Articular chondrocyte of knee joint (primary cell): ENCODE results near the gene CYP19A1. TPM values are rescaled to one million over a fixed set of nuclear protein-coding genes. Genes with fewer than 3 reads are reported as not detected.

Source experiments
- small RNA-seq: library from RNA; depleted of rRNA; stranded (forward); fragments of <200 nt; gene quantifications from one replicate; pipeline ENCODE3, GENCODE V24; 2012
- total RNA-seq: library from RNA; depleted of rRNA; stranded (reverse); fragments of >200 nt; gene quantifications from 2 replicates; pipeline ENCODE4 v1.2.3, GENCODE V29; 2012

CYP19A1 gene
- total RNA-seq = 5.9 and 9.5 TPM in 2 replicates

DNA sequence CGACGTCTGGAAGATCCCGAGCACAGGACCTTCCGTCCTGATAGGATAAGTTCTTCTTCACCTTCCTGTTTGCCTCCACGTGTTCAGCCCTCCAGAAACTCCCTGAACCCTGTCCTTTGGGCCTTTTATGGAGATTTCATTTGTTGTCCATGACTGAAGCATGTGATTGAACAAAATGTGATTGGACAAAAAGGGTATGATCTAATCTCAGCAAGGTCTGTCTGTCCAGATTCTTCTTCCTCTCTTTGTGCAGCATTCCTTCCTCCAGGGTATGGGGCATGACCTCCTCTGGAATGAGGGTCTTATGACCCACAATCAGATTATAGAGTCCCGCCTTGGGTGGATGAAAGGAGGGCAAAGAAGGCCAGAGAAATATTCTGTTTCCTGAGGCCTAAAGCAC is at the start of gene CYP19A1:
Gene CYP19A1 (minus strand): TSS at position 101 of the 400 bp plus-strand sequence. CDS start 95,684 bp downstream, outside the sequence.

DNA sequence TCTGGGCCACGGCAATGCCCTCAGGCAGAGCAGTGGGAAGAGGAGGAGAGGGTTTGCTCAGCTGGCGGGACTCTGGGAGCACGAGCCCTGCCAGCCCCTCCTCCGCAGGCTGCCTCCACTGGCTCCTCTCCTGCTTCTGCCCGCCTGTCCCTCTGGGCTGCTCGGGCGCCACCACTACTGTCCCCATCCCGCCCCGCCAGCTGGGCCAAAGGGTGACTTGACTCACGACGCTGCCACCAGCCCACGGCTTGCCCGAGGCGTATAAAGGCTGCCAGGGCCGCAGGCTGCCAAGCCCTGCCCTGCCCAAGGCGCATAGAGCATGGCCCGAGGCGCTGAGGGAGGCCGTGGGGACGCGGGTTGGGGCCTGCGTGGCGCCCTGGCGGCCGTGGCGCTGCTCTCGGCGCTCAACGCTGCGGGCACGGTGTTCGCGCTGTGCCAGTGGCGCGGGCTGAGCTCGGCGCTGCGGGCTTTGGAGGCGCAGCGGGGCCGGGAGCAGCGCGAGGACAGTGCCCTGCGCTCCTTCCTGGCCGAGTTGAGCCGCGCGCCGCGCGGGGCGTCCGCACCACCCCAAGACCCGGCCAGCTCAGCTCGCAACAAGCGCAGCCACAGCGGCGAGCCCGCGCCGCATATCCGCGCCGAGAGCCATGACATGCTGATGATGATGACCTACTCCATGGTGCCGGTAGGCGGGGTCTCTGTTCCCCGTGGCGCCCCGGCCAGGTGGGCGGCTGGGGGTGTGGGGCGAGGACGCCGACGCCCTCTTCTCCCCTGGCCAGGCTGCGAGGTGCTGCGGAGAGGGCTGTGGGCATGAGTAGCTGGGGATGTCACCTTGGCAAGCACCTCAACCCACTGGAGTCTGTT is 3.2 kb upstream of the CYP19A1 start, which contains the start of gene GLDN:
Gene GLDN (plus strand): TSS at position 290 of the 861 bp plus-strand sequence. CDS start 30 bp downstream, at position 320.

Small RNA genes lying within 50 kb of the gene (small RNA-seq; reads per million reads assigned to genes)
- gene AC020891.4 = not detected
- not detected for gene MIR4713
- not detected for gene MIR7973-1

Other genes with a start within 250 kb of the CYP19A1 start
- 3.0 and 5.9 TPM in 2 replicates for gene TNFAIP8L3, start 243.7 kb downstream of the CYP19A1 start, total RNA-seq
- gene GLDN, start 3.1 kb upstream of the CYP19A1 start, total RNA-seq = 56.1 and 57.2 TPM in 2 replicates